H1 (cell line): ENCODE data around the gene LRRTM4. TPM values are rescaled to one million over a fixed set of nuclear protein-coding genes. Genes with fewer than 3 reads are reported as not detected.
"Not testable (repeated sequence)": the region's sequence is repeated elsewhere in the genome, so short reads cannot be mapped to it uniquely, and the experiment has no call there.

Source experiments
- CTCF ChIA-PET: fragments of 300-600 bp; sonication (Branson Sonifier 250); formaldehyde crosslinking; loops from one replicate; lab custom pipeline; 2021; ENCODE audit not compliant: partially characterized antibody; lab: Charles Lee
- POLR2A ChIA-PET: fragments of 300-600 bp; sonication (Branson Sonifier 250); formaldehyde crosslinking; loops from one replicate; lab custom pipeline; 2021; ENCODE audit warnings: inconsistent platforms; ENCODE audit not compliant: partially characterized antibody; lab: Charles Lee
- DNase-seq, 2 experiments: peaks; one replicate each; pipeline versions ENCODE4 v3.0.0 to v3.0.0-alpha.2; 2010 to 2022; ENCODE audit warnings: low spot score in 2 of 2, low read depth in 1 of 2, mixed read lengths in 1 of 2
- FAIRE-seq: peaks from 2 replicates; lab custom pipeline; 2011; peaks lifted over from hg19 to GRCh38; lab: Jason Lieb, UNC
- H2AFZ ChIP-seq: 2 replicates; pipeline ENCODE4 v1.8.1; 2012; ENCODE audit warnings: low read length, inconsistent platforms
- H2AK5ac ChIP-seq: 2 replicates; pipeline ENCODE4 v1.6.1; 2013; ENCODE audit warnings: low read depth, low read length
- H2BK120ac ChIP-seq: replicated peaks from 2 replicates; pipeline ENCODE3; 2013; ENCODE audit warnings: low read depth, low read length, inconsistent platforms
- H2BK12ac ChIP-seq: 2 replicates; pipeline ENCODE4 v1.6.1; 2013; ENCODE audit warnings: low read depth, low read length
- H2BK15ac ChIP-seq: 2 replicates; pipeline ENCODE4 v1.6.1; 2013; ENCODE audit warnings: low read length
- H2BK20ac ChIP-seq: 2 replicates; pipeline ENCODE4 v1.6.1; 2013; ENCODE audit warnings: low read length
- H2BK5ac ChIP-seq: 2 replicates; pipeline ENCODE4 v1.6.1; 2013; ENCODE audit warnings: low read depth, low read length
- H3K14ac ChIP-seq: 2 replicates; pipeline ENCODE4 v1.6.1; 2013; ENCODE audit warnings: inconsistent platforms; ENCODE audit not compliant: insufficient read length
- H3K18ac ChIP-seq: 2 replicates; pipeline ENCODE4 v1.6.1; 2013; ENCODE audit warnings: low read length; ENCODE audit errors: extremely low read depth
- H3K23ac ChIP-seq: 2 replicates; pipeline ENCODE4 v1.6.1; 2013; ENCODE audit warnings: inconsistent platforms; ENCODE audit not compliant: insufficient read length
- H3K23me2 ChIP-seq: 2 replicates; pipeline ENCODE4 v1.6.1; 2013; ENCODE audit warnings: low read depth, low read length
- H3K27ac ChIP-seq: 2 replicates; pipeline ENCODE4 v1.6.1; 2011; ENCODE audit warnings: low read depth, low read length, inconsistent platforms
- H3K27me3 ChIP-seq, 4 experiments: replicated peaks in 1 of 4; 1 replicate in 1 of 4; 2 replicates in 3 of 4; pipeline versions ENCODE4 v1.6.1 to v1.8.1; 2011 to 2013; ENCODE audit warnings: low read length in 3 of 4, mild to moderate bottlenecking in 3 of 4, inconsistent platforms in 2 of 4, mixed read lengths in 2 of 4, moderate library complexity in 1 of 4; ENCODE audit not compliant: control insufficient read depth in 3 of 4, insufficient read depth in 3 of 4; ENCODE audit errors: extremely low read depth in 1 of 4
- H3K36me3 ChIP-seq, 4 experiments: 2 replicates each; pipeline versions ENCODE4 v1.6.1 to v1.8.1; 2011 to 2013; ENCODE audit warnings: mild to moderate bottlenecking in 4 of 4, low read length in 3 of 4, moderate library complexity in 2 of 4, control low read depth in 1 of 4, inconsistent platforms in 1 of 4; ENCODE audit not compliant: insufficient read depth in 4 of 4, control insufficient read depth in 2 of 4
- H3K4ac ChIP-seq: replicated peaks from 2 replicates; pipeline ENCODE3; 2013; ENCODE audit warnings: low read length, low read depth, mixed read lengths, inconsistent platforms; ENCODE audit not compliant: insufficient read length
- H3K4me1 ChIP-seq, 4 experiments: replicated peaks in 1 of 4; 1 replicate in 1 of 4; 2 replicates in 3 of 4; pipeline versions ENCODE4 v1.6.1 to v1.8.1; 2011 to 2013; ENCODE audit warnings: low read length in 3 of 4, inconsistent platforms in 2 of 4, mixed read lengths in 1 of 4; ENCODE audit not compliant: insufficient read depth in 4 of 4, control insufficient read depth in 3 of 4
- H3K4me2 ChIP-seq, 2 experiments: 2 replicates each; pipeline versions ENCODE4 v1.6.1 to v1.8.1; 2011 to 2013; ENCODE audit warnings: low read depth in 2 of 2, low read length in 2 of 2, control low read depth in 1 of 2, inconsistent platforms in 1 of 2, mild to moderate bottlenecking in 1 of 2; ENCODE audit not compliant: insufficient read depth in 1 of 2
- H3K4me3 ChIP-seq, 4 experiments: fragments of 200-600, 300-600 bp in 1 of 4; sonication (generic), shearing (Covaris generic), sonication (Bioruptor Twin) in 1 of 4; 2 replicates each; pipeline versions ENCODE4 v1.5.1 to v1.8.1; 2011 to 2016; ENCODE audit warnings: low read length in 4 of 4, low read depth in 3 of 4, control low read depth in 2 of 4, inconsistent platforms in 2 of 4, mild to moderate bottlenecking in 2 of 4, mixed read lengths in 1 of 4, moderate library complexity in 1 of 4; ENCODE audit not compliant: insufficient read depth in 2 of 4; ENCODE audit errors: extremely low read depth in 1 of 4
- H3K56ac ChIP-seq: replicated peaks from 2 replicates; pipeline ENCODE3; 2013; ENCODE audit warnings: low read depth, mild to moderate bottlenecking, mixed read lengths, low read length, inconsistent platforms; ENCODE audit not compliant: insufficient read length
- H3K79me1 ChIP-seq: 2 replicates; pipeline ENCODE4 v1.6.1; 2013; ENCODE audit warnings: low read depth, low read length, control low read depth
- H3K79me2 ChIP-seq, 2 experiments: 2 replicates each; pipeline versions ENCODE4 v1.6.1 to v1.8.1; 2012 to 2013; ENCODE audit warnings: low read length in 2 of 2, mild to moderate bottlenecking in 2 of 2, inconsistent platforms in 1 of 2; ENCODE audit not compliant: insufficient read depth in 2 of 2, control insufficient read depth in 1 of 2
- H3K9ac ChIP-seq, 4 experiments: replicated peaks in 1 of 4; 1 replicate in 1 of 4; 2 replicates in 3 of 4; pipeline versions ENCODE4 v1.6.1 to v1.8.1; 2011 to 2013; ENCODE audit warnings: low read depth in 3 of 4, low read length in 3 of 4, control low read depth in 2 of 4, mild to moderate bottlenecking in 2 of 4, moderate library complexity in 2 of 4, inconsistent platforms in 1 of 4; ENCODE audit errors: extremely low read depth in 1 of 4
- H3K9me3 ChIP-seq, 2 experiments: 2 replicates each; pipeline versions ENCODE4 v1.6.1 to v1.8.1; 2012 to 2013; ENCODE audit warnings: mild to moderate bottlenecking in 2 of 2, moderate library complexity in 2 of 2, control low read depth in 1 of 2, inconsistent platforms in 1 of 2, low read depth in 1 of 2, low read length in 1 of 2, mixed read lengths in 1 of 2; ENCODE audit not compliant: insufficient read depth in 2 of 2
- H4K20me1 ChIP-seq, 2 experiments: replicated peaks in 1 of 2; 2 replicates each; pipeline versions ENCODE3 to v1.8.1; 2011 to 2013; ENCODE audit warnings: inconsistent platforms in 2 of 2, low read length in 2 of 2, mild to moderate bottlenecking in 1 of 2; ENCODE audit not compliant: insufficient read depth in 2 of 2, control insufficient read depth in 1 of 2
- H4K5ac ChIP-seq: 2 replicates; pipeline ENCODE4 v1.6.1; 2013; ENCODE audit warnings: low read length, low read depth, mixed read lengths, inconsistent platforms; ENCODE audit not compliant: insufficient read length
- H4K8ac ChIP-seq: 2 replicates; pipeline ENCODE4 v1.8.0; 2013; ENCODE audit warnings: mild to moderate bottlenecking, moderate library complexity, low read length, inconsistent platforms; ENCODE audit not compliant: insufficient read depth; ENCODE audit errors: extremely low read depth
- H4K91ac ChIP-seq: replicated peaks from 2 replicates; pipeline ENCODE3; 2013; ENCODE audit warnings: low read length, mixed read lengths, inconsistent platforms; ENCODE audit not compliant: insufficient read length
- CEBPB ChIP-seq: IDR thresholded peaks from 2 replicates; pipeline ENCODE4 v1.6.1; 2012; ENCODE audit warnings: low read depth, low read length
- POLR2A ChIP-seq, 2 experiments: IDR thresholded peaks; 1 replicate in 1 of 2; 2 replicates in 1 of 2; pipeline ENCODE4 v1.6.1; 2011; ENCODE audit warnings: low read depth in 2 of 2, low read length in 2 of 2, mild to moderate bottlenecking in 2 of 2; ENCODE audit errors: control extremely low read depth in 1 of 2
- WGBS, 2 experiments: shearing (Covaris generic) in 1 of 2; methylation state at CpG; one replicate each; pipeline versions ENCODE4 v1.1.6 to v1.1.7; 2013 to 2015; ENCODE audit warnings: low lambda C conversion rate in 2 of 2, mixed read lengths in 2 of 2, inconsistent platforms in 1 of 2, low coverage in 1 of 2, missing lambda C conversion rate in 1 of 2; ENCODE audit not compliant: insufficient replicate concordance in 2 of 2, insufficient coverage in 1 of 2, insufficient read length in 1 of 2; ENCODE audit errors: extremely low coverage in 1 of 2, missing lambda C conversion rate in 1 of 2; 5-methylcytosine and 5-hydroxymethylcytosine counted together
- polyA plus RNA-seq, 7 experiments: library from polyadenylated mRNA; depleted of rRNA in 3 of 7; stranded (reverse) in 5 of 7; unstranded in 2 of 7; fragments of >200 nt in 5 of 7; fragments of 200-250 nt in 2 of 7; gene quantifications; 1 replicate in 5 of 7; 2 replicates in 1 of 7; 4 replicates in 1 of 7; pipeline versions ENCODE4 v1.2.1 to v1.2.3, GENCODE V29; 2011 to 2013; ENCODE audit warnings: missing spikeins in 2 of 7, mixed read lengths in 2 of 7
- total RNA-seq: library from RNA; stranded (reverse); fragmentation: NEBNext Ultra II Directional; extraction: Animal tissue kit (Norgen Biotek cat#: 25700); gene quantifications from 2 replicates; pipeline ENCODE4 v1.2.1, GENCODE V29; 2021

The LRRTM4 gene
- total and polyA plus RNA-seq, 2 of the 8 experiments (the other 6 are each of a cell fraction or from before 2014, with no cell fraction given): 3.6 to 9.5 TPM

DNA sequence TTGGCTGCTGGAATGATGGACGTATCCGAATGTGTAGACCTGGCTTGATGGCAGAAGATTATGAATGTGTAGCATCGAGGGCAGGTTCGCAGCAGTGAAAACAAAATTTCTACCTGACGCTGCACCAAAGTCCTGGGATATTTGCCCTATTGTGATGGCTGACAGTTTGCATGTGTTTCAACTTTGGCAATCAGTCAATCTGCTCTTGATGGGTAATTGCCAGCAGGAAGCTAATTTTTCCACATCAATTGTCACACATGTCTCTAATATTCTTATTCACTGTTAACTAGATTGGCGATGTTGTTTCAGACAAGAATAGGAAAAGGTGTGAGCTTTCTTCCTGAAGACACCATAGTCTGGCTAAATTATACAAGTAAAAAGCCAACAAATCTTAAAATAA lies 821.3 kb downstream of the LRRTM4 start (continued):
- no peak for TF ChIP-seq CEBPB
- no peak for TF ChIP-seq POLR2A (IDR thresholded peaks at IDR 0.05; ENCODE audit: control extremely low read depth in 1 of 2, low read depth in 2 of 2, low read length in 2 of 2)

DNA sequence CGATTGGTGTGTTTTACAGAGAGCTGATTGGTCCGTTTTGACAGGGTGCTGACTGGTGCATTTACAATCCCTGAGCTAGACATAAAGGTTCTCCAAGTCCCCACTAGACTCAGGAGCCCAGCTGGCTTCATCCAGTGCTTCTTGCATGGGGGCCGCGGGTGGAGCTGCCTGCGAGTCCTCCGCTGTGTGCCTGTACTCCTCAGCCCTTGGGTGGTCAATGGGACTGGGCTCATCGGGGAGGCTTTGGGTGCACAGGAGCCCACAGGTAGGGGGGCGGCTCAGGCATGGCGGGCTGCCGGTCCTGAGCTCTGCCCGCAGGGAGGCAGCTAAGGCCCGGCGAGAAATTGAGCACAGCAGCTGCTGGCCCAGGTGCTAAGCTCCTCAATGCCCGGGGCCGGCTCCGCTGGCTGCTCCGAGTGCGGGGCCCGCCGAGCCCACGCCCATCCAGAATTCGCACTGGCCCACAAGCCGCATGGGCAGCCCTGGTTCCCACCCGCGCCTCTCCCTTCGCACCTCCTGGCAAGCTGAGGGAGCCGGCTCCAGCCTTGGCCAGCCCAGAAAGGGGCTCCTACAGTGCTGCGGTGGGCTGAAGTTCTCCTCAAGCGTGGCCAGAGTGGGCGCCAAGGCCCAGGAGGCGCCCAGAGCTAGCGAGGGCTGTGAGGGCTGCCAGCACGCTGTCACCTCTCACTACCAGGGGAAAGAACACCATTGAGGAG lies 824.0 kb downstream of the LRRTM4 start:
- H3K4me2 ChIP-seq, H3K79me1 ChIP-seq: not testable (repeated sequence)

More for the DNA sequence above, 824.0 kb downstream of the LRRTM4 start:
- H2AFZ ChIP-seq, H3K4me3 ChIP-seq, H4K20me1 ChIP-seq, H4K91ac ChIP-seq, H3K4ac ChIP-seq, H2BK20ac ChIP-seq, H3K27ac ChIP-seq, H2BK12ac ChIP-seq, H3K27me3 ChIP-seq, FAIRE-seq, H3K4me1 ChIP-seq, H3K9me3 ChIP-seq, H2BK15ac ChIP-seq, H3K79me2 ChIP-seq, H4K8ac ChIP-seq, H2AK5ac ChIP-seq, H2BK5ac ChIP-seq, H2BK120ac ChIP-seq, H3K14ac ChIP-seq, DNase-seq, H3K36me3 ChIP-seq, H4K5ac ChIP-seq, H3K9ac ChIP-seq, H3K18ac ChIP-seq, H3K23ac ChIP-seq, H3K23me2 ChIP-seq, H3K56ac ChIP-seq, POLR2A ChIA-PET: not testable (repeated sequence)
- CTCF ChIA-PET: interaction anchor here (0.6 to 1.2 kb wide), 3 partner anchors 12 to 256 kb away, joined by 3 to 5 read pairs (median 4); no protein-coding TSS in a partner anchor
- WGBS, 2 experiments: 95% methylated on average over 26 of the region's 33 CpGs; no CpG with 5 or more reads in 1 of the 2 experiments
